PC-3 (cell line): Measurements from ENCODE around the gene SUGCT. TPM values are rescaled to one million over a fixed set of nuclear protein-coding genes. Genes with fewer than 3 reads are reported as not detected.

Experiments
- ATAC-seq: fragments of 200-7000 bp; cut with Tn5 transposase; 2 replicates; pipeline ENCODE4 v1.9.1; 2020; ENCODE audit warnings: mild to moderate bottlenecking, moderate library complexity
- BruUV-seq: library from RNA; stranded (reverse); fragments of 400-500 nt; replicated peaks from 2 replicates; lab custom pipeline; 2021; lab: Mats Ljungman, UMichigan
- CTCF ChIA-PET: fragments of 300-600 bp; sonication (Branson Sonifier 250); formaldehyde crosslinking; loops from one replicate; lab custom pipeline; 2022; ENCODE audit warnings: antibody characterized with exemption; lab: Charles Lee
- POLR2A ChIA-PET: fragments of 300-600 bp; sonication (Branson Sonifier 250); formaldehyde crosslinking; loops from one replicate; lab custom pipeline; 2022; ENCODE audit warnings: antibody characterized with exemption; ENCODE audit not compliant: unreplicated experiment; lab: Charles Lee
- DNase-seq: peaks from one replicate; pipeline ENCODE4 v3.0.0-alpha.2; 2015
- H2AFZ ChIP-seq: fragments of 300-600 bp; sonication (generic); 2 replicates; pipeline ENCODE4 v1.6.0; 2016; ENCODE audit warnings: antibody characterized with exemption, low read length
- H3F3A ChIP-seq: fragments of 300-600 bp; sonication (generic); one replicate; pipeline ENCODE4 v1.6.0; 2017; ENCODE audit warnings: antibody characterized with exemption, low read length, control low read depth, mild to moderate bottlenecking; ENCODE audit not compliant: unreplicated experiment
- H3K27ac ChIP-seq: fragments of 300-600 bp; sonication (generic); 2 replicates; pipeline ENCODE4 v1.5.1; 2016; ENCODE audit warnings: mild to moderate bottlenecking, low read length
- H3K27me3 ChIP-seq: fragments of 300-600 bp; sonication (generic); 2 replicates; pipeline ENCODE4 v1.6.1; 2016; ENCODE audit warnings: low read length, mixed read lengths
- H3K36me3 ChIP-seq: fragments of 300-600 bp; sonication (generic); 2 replicates; pipeline ENCODE4 v1.6.1; 2016; ENCODE audit warnings: low read depth, mixed run types, low read length, mixed read lengths
- H3K4me1 ChIP-seq: fragments of 300-600 bp; sonication (generic); 2 replicates; pipeline ENCODE4 v1.5.1; 2016; ENCODE audit warnings: low read length; ENCODE audit not compliant: insufficient read depth
- H3K4me2 ChIP-seq: fragments of 300-600 bp; sonication (generic); 2 replicates; pipeline ENCODE4 v1.6.0; 2016; ENCODE audit warnings: low read length
- H3K4me3 ChIP-seq: fragments of 300-600 bp; sonication (generic); 2 replicates; pipeline ENCODE4 v1.5.1; 2016; ENCODE audit warnings: mild to moderate bottlenecking, low read length, mixed read lengths
- H3K79me2 ChIP-seq: fragments of 300-600 bp; sonication (generic); 2 replicates; pipeline ENCODE4 v1.6.1; 2017; ENCODE audit warnings: low read length, mixed read lengths
- H3K9ac ChIP-seq: fragments of 300-600 bp; sonication (generic); 2 replicates; pipeline ENCODE4 v1.6.0; 2016; ENCODE audit warnings: mild to moderate bottlenecking, low read length
- H3K9me2 ChIP-seq: fragments of 300-600 bp; sonication (generic); replicated peaks from 2 replicates; pipeline ENCODE4 v1.6.1; 2016; ENCODE audit warnings: mixed run types, low read length, mixed read lengths
- H3K9me3 ChIP-seq: fragments of 300-600 bp; sonication (generic); 2 replicates; pipeline ENCODE4 v1.6.1; 2016; ENCODE audit warnings: low read length, mixed read lengths
- H4K20me1 ChIP-seq: fragments of 300-600 bp; sonication (generic); 2 replicates; pipeline ENCODE4 v1.6.1; 2016; ENCODE audit warnings: low read length, mixed read lengths
- EZH2 ChIP-seq: fragments of 300-600 bp; sonication (generic); IDR thresholded peaks from one replicate; pipeline ENCODE4 v1.6.1; 2017; ENCODE audit warnings: antibody characterized with exemption, mild to moderate bottlenecking, low read length; ENCODE audit not compliant: unreplicated experiment
- EZH2phosphoT487 ChIP-seq: fragments of 300-600 bp; sonication (generic); IDR thresholded peaks from 2 replicates; pipeline ENCODE4 v1.6.1; 2018; ENCODE audit warnings: mild to moderate bottlenecking, antibody characterized with exemption, low read length, borderline replicate concordance
- intact Hi-C: fragments of 100-400 bp; cut with micrococcal nuclease; formaldehyde crosslinking; loops from 2 replicates; pipeline ENCODE4 v1.9.0; 2023
- total RNA-seq: library from RNA; depleted of rRNA; stranded (reverse); fragments of >200 nt; gene quantifications from 2 replicates; pipeline ENCODE4 v1.2.3, GENCODE V29; 2014
- TF ChIP-seq, protein P1 (sequence below): fragments of 300-600 bp; sonication (generic); conservative IDR thresholded peaks from 2 replicates; pipeline ENCODE4 v1.5.1; 2017; ENCODE audit warnings: antibody characterized with exemption, low read depth, mild to moderate bottlenecking, low read length

The SUGCT gene
- total RNA-seq, 1 experiment from 2014 or later = 2.9 TPM

GRCh38 chr7:40279991-40280390, 145.2 kb downstream of the SUGCT start:
- no peak overlapping the region for H3K4me3 ChIP-seq
- no TSS peak for BruUV-seq
- intact Hi-C loops = no loop called here
- TF ChIP-seq EZH2phosphoT487 = no peak
- no peak for TF ChIP-seq EZH2
- TF ChIP-seq, protein P1, sequence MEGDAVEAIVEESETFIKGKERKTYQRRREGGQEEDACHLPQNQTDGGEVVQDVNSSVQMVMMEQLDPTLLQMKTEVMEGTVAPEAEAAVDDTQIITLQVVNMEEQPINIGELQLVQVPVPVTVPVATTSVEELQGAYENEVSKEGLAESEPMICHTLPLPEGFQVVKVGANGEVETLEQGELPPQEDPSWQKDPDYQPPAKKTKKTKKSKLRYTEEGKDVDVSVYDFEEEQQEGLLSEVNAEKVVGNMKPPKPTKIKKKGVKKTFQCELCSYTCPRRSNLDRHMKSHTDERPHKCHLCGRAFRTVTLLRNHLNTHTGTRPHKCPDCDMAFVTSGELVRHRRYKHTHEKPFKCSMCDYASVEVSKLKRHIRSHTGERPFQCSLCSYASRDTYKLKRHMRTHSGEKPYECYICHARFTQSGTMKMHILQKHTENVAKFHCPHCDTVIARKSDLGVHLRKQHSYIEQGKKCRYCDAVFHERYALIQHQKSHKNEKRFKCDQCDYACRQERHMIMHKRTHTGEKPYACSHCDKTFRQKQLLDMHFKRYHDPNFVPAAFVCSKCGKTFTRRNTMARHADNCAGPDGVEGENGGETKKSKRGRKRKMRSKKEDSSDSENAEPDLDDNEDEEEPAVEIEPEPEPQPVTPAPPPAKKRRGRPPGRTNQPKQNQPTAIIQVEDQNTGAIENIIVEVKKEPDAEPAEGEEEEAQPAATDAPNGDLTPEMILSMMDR = no peak
- H3K9me3 ChIP-seq = no peaks in the 10 kb centered on the region
- CTCF ChIA-PET = no interaction called here
- H3K9me2 ChIP-seq = no peaks in the 10 kb centered on the region
- no peak for ATAC-seq
- H4K20me1 ChIP-seq = no peaks in the 10 kb centered on the region
- H2AFZ ChIP-seq = no peak overlapping the region
- H3K79me2 ChIP-seq = no peaks in the 10 kb centered on the region
- DNase-seq = no peak
- no peaks in the 10 kb centered on the region for H3K27me3 ChIP-seq
- POLR2A ChIA-PET = no interaction called here
- no peaks in the 10 kb centered on the region for H3K4me1 ChIP-seq
- H3K9ac ChIP-seq = no peak overlapping the region
- no peaks in the 10 kb centered on the region for H3F3A ChIP-seq
- no peak overlapping the region for H3K4me2 ChIP-seq
- no peak overlapping the region for H3K27ac ChIP-seq
- H3K36me3 ChIP-seq = no peaks in the 10 kb centered on the region

DNA sequence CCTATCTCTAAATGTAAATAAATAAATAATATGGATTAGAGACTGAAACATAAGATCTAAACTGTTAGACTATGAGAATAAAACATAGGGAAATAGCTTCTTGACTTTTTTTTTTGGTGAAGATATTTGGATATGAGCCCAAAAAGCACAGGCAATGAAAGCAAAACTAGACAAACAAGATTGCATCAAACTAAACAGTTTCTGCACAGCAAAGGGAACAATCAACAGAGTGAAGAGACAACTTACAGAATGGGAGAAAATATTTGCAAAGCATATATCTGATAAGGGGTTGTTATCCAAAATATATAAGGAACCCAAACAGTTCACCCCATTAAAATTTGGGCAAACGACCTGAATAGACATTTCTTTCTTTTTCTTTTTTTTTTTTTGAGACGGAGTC, 148.1 kb downstream of the SUGCT start:
- DNase-seq (no peak), ATAC-seq (no peak)
- intact Hi-C loops = no loop called here
- H3K9me2 ChIP-seq = no peaks in the 10 kb centered on the region
- no peaks in the 10 kb centered on the region for H3K9me3 ChIP-seq
- H3F3A ChIP-seq = no peaks in the 10 kb centered on the region
- ChIA-PET POLR2A (no interaction called here), CTCF (no interaction called here)
- no peaks in the 10 kb centered on the region for H4K20me1 ChIP-seq
- H3K9ac ChIP-seq = no peak overlapping the region
- no peaks in the 10 kb centered on the region for H3K79me2 ChIP-seq
- H3K27me3 ChIP-seq = no peaks in the 10 kb centered on the region
- BruUV-seq = no TSS peak
- no peaks in the 10 kb centered on the region for H3K36me3 ChIP-seq
- TF ChIP-seq, protein P1 = no peak
- no peak for TF ChIP-seq EZH2phosphoT487
- TF ChIP-seq EZH2 = no peak
- H3K4me1 ChIP-seq = no peaks in the 10 kb centered on the region
- no peak overlapping the region for H3K4me3 ChIP-seq
- H2AFZ ChIP-seq = no peak overlapping the region
- H3K27ac ChIP-seq = no peak overlapping the region
- H3K4me2 ChIP-seq = no peak overlapping the region

GRCh38 chr7:40283391-40283790, 148.6 kb downstream of the SUGCT start:
- TF ChIP-seq EZH2phosphoT487 (no peak), EZH2 (no peak)
- TF ChIP-seq, protein P1 = no peak
- POLR2A ChIA-PET = no interaction called here

More at GRCh38 chr7:40283391-40283790, 148.6 kb downstream of the SUGCT start:
- Histone ChIP-seq H3K79me2 (no peaks in the 10 kb centered on the region), H2AFZ (no peak overlapping the region), H3K4me3 (no peak overlapping the region), H3K27me3 (no peaks in the 10 kb centered on the region), H3K27ac (no peak overlapping the region), H3K4me2 (no peak overlapping the region), H3K9ac (no peak overlapping the region), H3F3A (no peaks in the 10 kb centered on the region), H3K9me3 (no peaks in the 10 kb centered on the region), H4K20me1 (no peaks in the 10 kb centered on the region), H3K9me2 (no peaks in the 10 kb centered on the region), H3K36me3 (no peaks in the 10 kb centered on the region), H3K4me1 (no peaks in the 10 kb centered on the region)
- intact Hi-C loops = no loop called here
- CTCF ChIA-PET = no interaction called here
- BruUV-seq = no TSS peak
- no peak for ATAC-seq
- no peak for DNase-seq
